ENCODE results near the gene NDUFV3.
A peak's percentile ranks its signal among the peaks of the same experiment; 100 is the strongest.

Gene NDUFV3

GRCh38 chr21:42852925-42853570 is 40.1 kb upstream of the NDUFV3 start:
- H3K27ac Mint-ChIP-seq: no peak overlapping the region
- H3K4me3 Mint-ChIP-seq: no peak overlapping the region
- peaks cover 14% of the 10 kb centered on the region for H3K4me1 Mint-ChIP-seq (ENCODE audit: low read depth)
- no peak for DNase-seq
- H3K36me3 Mint-ChIP-seq (ENCODE audit: low read depth): peaks cover 97% of the 10 kb centered on the region
- H3K9me3 Mint-ChIP-seq: no peaks in the 10 kb centered on the region
- H3K27me3 Mint-ChIP-seq: no peaks in the 10 kb centered on the region

- Mint-ChIP-seq H3K27ac (no peak overlapping the region), H3K9me3 (no peaks in the 10 kb centered on the region), H3K4me1 (ENCODE audit: low read depth) (peaks cover 14% of the 10 kb centered on the region), H3K27me3 (no peaks in the 10 kb centered on the region), H3K4me3 (no peak overlapping the region), H3K36me3 (ENCODE audit: low read depth) (peaks cover 98% of the 10 kb centered on the region)
- no peak for DNase-seq
Observed at GRCh38 chr21:42853621-42854020, 39.5 kb upstream of the NDUFV3 start.

GRCh38 chr21:42854246-42855010 is 38.7 kb upstream of the NDUFV3 start:
- H3K27ac Mint-ChIP-seq: no peak overlapping the region
- DNase-seq: no peak
- H3K9me3 Mint-ChIP-seq: no peaks in the 10 kb centered on the region
- H3K27me3 Mint-ChIP-seq: no peaks in the 10 kb centered on the region
- H3K4me1 Mint-ChIP-seq (ENCODE audit: low read depth): peaks cover 12% of the 10 kb centered on the region
- no peak overlapping the region for H3K4me3 Mint-ChIP-seq
- H3K36me3 Mint-ChIP-seq (ENCODE audit: low read depth): peaks cover 99% of the 10 kb centered on the region

GRCh38 chr21:42855171-42855936 is 37.8 kb upstream of the NDUFV3 start:
- Mint-ChIP-seq H3K9me3 (no peaks in the 10 kb centered on the region), H3K36me3 (ENCODE audit: low read depth) (peaks cover 99% of the 10 kb centered on the region), H3K4me1 (ENCODE audit: low read depth) (peaks cover 4% of the 10 kb centered on the region), H3K27me3 (no peaks in the 10 kb centered on the region), H3K27ac (no peak overlapping the region), H3K4me3 (no peak overlapping the region)
- no peak for DNase-seq

- no peaks in the 10 kb centered on the region for H3K27me3 Mint-ChIP-seq
- H3K36me3 Mint-ChIP-seq (ENCODE audit: low read depth): peaks cover 99% of the 10 kb centered on the region
- no peak for DNase-seq
- H3K27ac Mint-ChIP-seq: no peak overlapping the region
- no peaks in the 10 kb centered on the region for H3K9me3 Mint-ChIP-seq
- peaks cover 4% of the 10 kb centered on the region for H3K4me1 Mint-ChIP-seq (ENCODE audit: low read depth)
- H3K4me3 Mint-ChIP-seq: no peak overlapping the region
Observed at GRCh38 chr21:42855937-42856335, 37.2 kb upstream of the NDUFV3 start.

GRCh38 chr21:42857216-42857615 is 35.9 kb upstream of the NDUFV3 start:
- DNase-seq: no peak
- Mint-ChIP-seq H3K4me3 (no peak overlapping the region), H3K27ac (no peak overlapping the region), H3K27me3 (no peaks in the 10 kb centered on the region), H3K36me3 (ENCODE audit: low read depth) (peaks cover 96% of the 10 kb centered on the region), H3K4me1 (ENCODE audit: low read depth) (no peaks in the 10 kb centered on the region), H3K9me3 (no peaks in the 10 kb centered on the region)

GRCh38 chr21:42858185-42858847 is 34.8 kb upstream of the NDUFV3 start:
- H3K9me3 Mint-ChIP-seq: no peaks in the 10 kb centered on the region
- H3K4me3 Mint-ChIP-seq: no peak overlapping the region
- H3K36me3 Mint-ChIP-seq (ENCODE audit: low read depth): peaks cover 96% of the 10 kb centered on the region
- no peaks in the 10 kb centered on the region for H3K27me3 Mint-ChIP-seq
- peak overlapping the region; percentile 64 for H3K27ac Mint-ChIP-seq
- H3K4me1 Mint-ChIP-seq (ENCODE audit: low read depth): peaks cover 1% of the 10 kb centered on the region
- DNase-seq: no peak

DNA sequence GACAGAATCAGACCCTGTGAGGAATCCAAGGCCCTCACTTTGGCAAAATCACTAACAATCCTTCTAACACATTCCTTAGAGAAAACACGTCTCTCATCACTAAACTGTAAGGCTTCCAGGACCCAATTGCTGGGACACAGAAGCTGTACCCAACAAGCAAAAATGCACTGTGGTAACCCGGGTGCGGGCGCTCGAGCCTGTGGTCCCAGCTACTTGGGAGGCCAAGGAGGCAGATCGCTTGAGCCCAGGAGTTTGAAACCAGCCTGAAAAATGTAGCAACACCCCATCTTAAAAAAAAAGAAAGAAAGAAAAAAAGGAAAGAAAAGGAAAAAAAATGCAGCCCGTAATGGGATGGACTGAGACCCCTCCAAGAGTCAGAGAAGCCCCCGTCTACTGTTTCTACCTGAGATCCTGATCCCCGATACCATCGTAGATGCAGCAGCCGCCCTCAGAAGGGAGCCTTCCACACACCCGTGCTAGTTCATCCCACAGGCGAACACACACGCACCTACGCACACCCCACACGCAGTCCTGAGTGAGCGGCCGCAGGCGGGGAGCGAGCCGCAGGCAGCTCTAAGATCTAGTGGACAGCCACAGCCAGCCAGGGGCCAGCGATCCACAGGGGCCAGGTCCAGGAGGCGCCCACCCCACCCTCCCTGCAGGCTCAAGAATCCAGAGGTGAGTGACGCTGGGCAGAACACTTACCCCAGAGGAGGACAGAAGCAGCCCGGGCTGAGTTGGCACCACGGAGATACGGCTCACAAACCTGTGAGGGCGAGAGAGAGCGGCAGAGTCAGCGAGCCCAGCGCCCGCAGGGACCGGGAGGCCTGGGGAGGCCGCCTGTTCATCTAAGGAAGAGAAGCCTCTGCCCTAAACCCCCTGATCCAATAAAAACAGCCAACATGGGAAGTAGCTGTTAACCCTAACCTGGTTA is 33.9 kb upstream of the NDUFV3 start:
- H3K27ac Mint-ChIP-seq: no peak overlapping the region
- no peaks in the 10 kb centered on the region for H3K27me3 Mint-ChIP-seq
- H3K36me3 Mint-ChIP-seq (ENCODE audit: low read depth): peaks cover 93% of the 10 kb centered on the region
- no peaks in the 10 kb centered on the region for H3K9me3 Mint-ChIP-seq
- H3K4me1 Mint-ChIP-seq (ENCODE audit: low read depth): peaks cover 1% of the 10 kb centered on the region
- no peak overlapping the region for H3K4me3 Mint-ChIP-seq
- DNase-seq: no peak

DNA sequence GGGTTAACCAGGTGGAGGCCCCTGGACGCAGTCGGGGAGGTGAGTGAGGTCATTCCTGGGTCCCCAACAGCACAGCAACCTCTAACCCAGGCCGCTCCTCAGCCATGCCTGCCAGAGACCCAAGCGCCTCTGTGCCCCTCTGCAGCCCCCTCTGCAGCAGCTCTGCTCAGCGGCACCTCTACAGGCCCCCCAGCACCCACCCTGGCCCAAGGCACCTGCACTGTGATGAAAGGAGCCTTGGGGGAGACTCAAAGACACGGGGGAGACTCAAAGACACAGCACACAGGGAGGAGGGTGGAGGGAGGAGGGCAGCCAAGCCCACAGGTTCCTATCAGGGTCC is 33.2 kb upstream of the NDUFV3 start:
- no peaks in the 10 kb centered on the region for H3K9me3 Mint-ChIP-seq
- H3K4me1 Mint-ChIP-seq (ENCODE audit: low read depth): peaks cover 6% of the 10 kb centered on the region
- DNase-seq: no peak
- H3K4me3 Mint-ChIP-seq: no peak overlapping the region
- no peaks in the 10 kb centered on the region for H3K27me3 Mint-ChIP-seq
- no peak overlapping the region for H3K27ac Mint-ChIP-seq
- H3K36me3 Mint-ChIP-seq (ENCODE audit: low read depth): peaks cover 93% of the 10 kb centered on the region

GRCh38 chr21:42860345-42860744 is 32.8 kb upstream of the NDUFV3 start:
- Mint-ChIP-seq H3K27me3 (no peaks in the 10 kb centered on the region), H3K4me3 (no peak overlapping the region), H3K4me1 (ENCODE audit: low read depth) (peaks cover 8% of the 10 kb centered on the region), H3K9me3 (no peaks in the 10 kb centered on the region), H3K27ac (no peak overlapping the region), H3K36me3 (ENCODE audit: low read depth) (peaks cover 94% of the 10 kb centered on the region)
- no peak for DNase-seq

DNA sequence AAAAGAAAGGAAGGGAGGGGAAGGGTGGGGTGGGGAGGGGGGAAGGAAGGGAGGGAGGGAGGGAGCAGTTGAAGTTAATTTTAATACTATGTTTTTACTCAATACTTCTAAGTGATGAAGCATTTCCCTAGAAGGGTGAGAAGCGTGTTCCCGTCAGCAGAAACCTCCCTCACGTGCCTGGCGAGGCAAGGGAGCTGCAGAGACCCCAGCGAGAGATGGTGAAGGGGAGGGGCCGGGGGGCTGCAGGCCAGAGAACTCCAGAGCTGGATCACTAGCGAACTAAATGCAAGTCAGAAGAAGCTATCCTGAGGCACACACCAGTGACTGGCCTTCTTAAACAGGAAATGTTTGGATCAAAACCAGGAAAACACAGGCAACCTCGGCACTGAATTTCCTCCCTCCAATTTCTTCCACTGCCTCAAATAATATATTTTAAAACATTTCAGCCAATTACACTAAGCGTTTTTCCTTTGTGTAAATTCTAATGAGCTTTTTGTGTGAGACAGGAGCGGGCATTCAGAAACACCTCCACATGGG is 31.7 kb upstream of the NDUFV3 start:
- no peaks in the 10 kb centered on the region for H3K27me3 Mint-ChIP-seq
- no peak overlapping the region for H3K27ac Mint-ChIP-seq
- DNase-seq: no peak
- H3K4me3 Mint-ChIP-seq: no peak overlapping the region
- H3K36me3 Mint-ChIP-seq (ENCODE audit: low read depth): peaks cover 94% of the 10 kb centered on the region
- H3K9me3 Mint-ChIP-seq: no peaks in the 10 kb centered on the region
- H3K4me1 Mint-ChIP-seq (ENCODE audit: low read depth): peaks cover 14% of the 10 kb centered on the region

GRCh38 chr21:42861848-42862400 is 31.2 kb upstream of the NDUFV3 start:
- no peaks in the 10 kb centered on the region for H3K27me3 Mint-ChIP-seq
- DNase-seq: no peak
- H3K4me3 Mint-ChIP-seq: no peak overlapping the region
- peaks cover 94% of the 10 kb centered on the region for H3K36me3 Mint-ChIP-seq (ENCODE audit: low read depth)
- H3K4me1 Mint-ChIP-seq (ENCODE audit: low read depth): peaks cover 19% of the 10 kb centered on the region
- no peaks in the 10 kb centered on the region for H3K9me3 Mint-ChIP-seq
- H3K27ac Mint-ChIP-seq: no peak overlapping the region

DNA sequence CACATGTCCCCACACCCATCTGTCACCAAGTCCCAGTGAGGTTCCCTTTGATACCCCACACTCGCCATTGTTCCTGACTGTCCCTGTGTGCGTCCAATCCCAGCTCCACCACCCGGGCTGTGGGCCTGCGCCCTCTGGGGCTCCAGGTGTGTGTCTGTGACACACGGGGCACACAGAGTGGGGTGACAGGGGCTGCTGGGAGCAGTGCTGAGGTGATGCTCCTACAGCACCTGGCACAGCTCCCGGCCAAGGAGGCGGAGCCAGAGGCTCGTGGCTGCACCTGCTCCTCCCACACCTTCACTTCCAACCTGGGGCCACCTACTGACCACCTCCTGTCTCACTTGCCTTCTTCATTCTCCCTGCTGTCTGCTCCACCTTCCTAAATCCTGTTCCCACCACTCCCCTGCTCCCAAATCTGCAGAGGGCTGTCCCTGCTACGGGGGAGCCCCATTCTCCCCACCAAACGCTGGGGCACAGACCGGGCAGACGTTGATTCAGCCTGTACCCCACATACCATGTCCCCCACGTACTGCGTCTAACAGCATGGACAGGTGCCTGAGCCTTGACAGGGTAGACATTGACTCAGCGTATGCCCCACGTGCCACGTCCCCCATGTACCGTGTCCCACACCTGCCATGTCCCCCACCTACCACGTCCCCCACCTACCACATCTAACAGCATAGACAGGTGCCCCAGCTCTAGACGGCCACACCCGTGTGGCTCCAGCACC is 30.2 kb upstream of the NDUFV3 start:
- no peaks in the 10 kb centered on the region for H3K9me3 Mint-ChIP-seq
- peaks cover 28% of the 10 kb centered on the region for H3K4me1 Mint-ChIP-seq (ENCODE audit: low read depth)
- H3K4me3 Mint-ChIP-seq: no peak overlapping the region
- H3K27ac Mint-ChIP-seq: peak overlapping the region; percentile 69
- no peaks in the 10 kb centered on the region for H3K27me3 Mint-ChIP-seq
- H3K36me3 Mint-ChIP-seq (ENCODE audit: low read depth): peaks cover 94% of the 10 kb centered on the region
- no peak for DNase-seq
